CD14-positive monocyte (primary cell): Measurements from ENCODE around the gene OPN1SW. TPM values are rescaled to one million over a fixed set of nuclear protein-coding genes. Genes with fewer than 3 reads are reported as not detected.

Experiments
- DNase-seq, 3 donors: peaks; one replicate each; pipeline ENCODE4 v3.0.0-alpha.2; 2011 to 2022
- H2AFZ ChIP-seq: 2 replicates; pipeline ENCODE4 v1.6.0; 2012; ENCODE audit warnings: mild to moderate bottlenecking, low read depth, low read length, inconsistent platforms; ENCODE audit not compliant: insufficient read depth, poor library complexity, severe bottlenecking
- H3K27ac ChIP-seq, 2 donors: 1 replicate in 1 of 2; 2 replicates in 1 of 2; pipeline ENCODE4 v1.5.1; 2012 to 2013; ENCODE audit warnings: low read length in 2 of 2, control low read depth in 1 of 2, inconsistent platforms in 1 of 2, low read depth in 1 of 2, mild to moderate bottlenecking in 1 of 2
- H3K27me3 ChIP-seq, 2 donors: one replicate each; pipeline versions ENCODE4 v1.6.0 to v1.6.1; 2011 to 2013; ENCODE audit warnings: low read length in 2 of 2; ENCODE audit not compliant: control insufficient read depth in 2 of 2, insufficient read depth in 2 of 2
- H3K36me3 ChIP-seq, 2 donors: replicated peaks in 1 of 2; 1 replicate in 1 of 2; 2 replicates in 1 of 2; pipeline versions ENCODE4 v1.5.1 to v1.6.1; 2012 to 2013; ENCODE audit warnings: low read length in 2 of 2, control low read depth in 1 of 2, inconsistent platforms in 1 of 2, mild to moderate bottlenecking in 1 of 2; ENCODE audit not compliant: insufficient read depth in 2 of 2, control insufficient read depth in 1 of 2
- H3K4me1 ChIP-seq, 2 donors: 1 replicate in 1 of 2; 2 replicates in 1 of 2; pipeline versions ENCODE4 v1.5.1 to v1.6.1; 2012 to 2013; ENCODE audit warnings: low read length in 2 of 2, control low read depth in 1 of 2, inconsistent platforms in 1 of 2, mild to moderate bottlenecking in 1 of 2, moderate library complexity in 1 of 2; ENCODE audit not compliant: insufficient read depth in 2 of 2, control insufficient read depth in 1 of 2
- H3K4me2 ChIP-seq: replicated peaks from 2 replicates; pipeline ENCODE3; 2012; ENCODE audit warnings: low read length, moderate library complexity, mild to moderate bottlenecking; ENCODE audit not compliant: poor library complexity, severe bottlenecking; ENCODE audit errors: extremely low read depth
- H3K4me3 ChIP-seq, 3 experiments: fragments of 200-600 bp in 1 of 3; sonication (generic) in 1 of 3; replicated peaks in 1 of 3; 1 replicate in 2 of 3; 2 replicates in 1 of 3; pipeline ENCODE4 v1.5.1; 2011 to 2013; ENCODE audit warnings: low read length in 3 of 3, mild to moderate bottlenecking in 3 of 3, control low read depth in 2 of 3, low read depth in 2 of 3, inconsistent platforms in 1 of 3, moderate library complexity in 1 of 3
- H3K79me2 ChIP-seq: 2 replicates; pipeline ENCODE4 v1.6.0; 2012; ENCODE audit warnings: mild to moderate bottlenecking, control low read depth, inconsistent platforms, low read length, moderate library complexity; ENCODE audit not compliant: insufficient read depth
- H3K9ac ChIP-seq: 2 replicates; pipeline ENCODE4 v1.6.0; 2017; ENCODE audit warnings: low read length, mild to moderate bottlenecking; ENCODE audit not compliant: insufficient read depth, poor library complexity, severe bottlenecking
- H3K9me3 ChIP-seq, 2 donors: replicated peaks in 1 of 2; 1 replicate in 1 of 2; 2 replicates in 1 of 2; pipeline versions ENCODE4 v1.5.1 to v1.6.1; 2012 to 2013; ENCODE audit warnings: low read length in 2 of 2, control low read depth in 1 of 2; ENCODE audit not compliant: control insufficient read depth in 1 of 2, insufficient read depth in 1 of 2
- H4K20me1 ChIP-seq: 2 replicates; pipeline ENCODE4 v1.6.0; 2012; ENCODE audit warnings: mild to moderate bottlenecking, low read length, control low read depth, moderate library complexity; ENCODE audit not compliant: insufficient read depth
- H3K27ac Mint-ChIP-seq, 7 donors: one replicate each; pipeline ENCODE4 v1.8.0; 2020; ENCODE audit warnings: mild to moderate bottlenecking in 7 of 7, mixed read lengths in 7 of 7, moderate library complexity in 6 of 7, inconsistent platforms in 2 of 7
- H3K27me3 Mint-ChIP-seq, 3 donors: one replicate each; pipeline ENCODE4 v1.8.0; 2021 to 2022; ENCODE audit warnings: low read depth in 3 of 3, mild to moderate bottlenecking in 3 of 3, mixed read lengths in 3 of 3, moderate library complexity in 3 of 3, inconsistent platforms in 1 of 3
- H3K36me3 Mint-ChIP-seq, 2 donors: one replicate each; pipeline ENCODE4 v1.8.0; 2020; ENCODE audit warnings: mixed read lengths in 2 of 2, inconsistent platforms in 1 of 2, mild to moderate bottlenecking in 1 of 2
- H3K4me1 Mint-ChIP-seq: one replicate; pipeline ENCODE4 v1.8.0; 2020; ENCODE audit warnings: mild to moderate bottlenecking, mixed read lengths
- H3K4me3 Mint-ChIP-seq, 2 donors: one replicate each; pipeline ENCODE4 v1.8.0; 2020; ENCODE audit warnings: mild to moderate bottlenecking in 2 of 2, mixed read lengths in 2 of 2, moderate library complexity in 1 of 2
- H3K9me3 Mint-ChIP-seq, 7 donors: one replicate each; pipeline ENCODE4 v1.8.0; 2020 to 2022; ENCODE audit warnings: mixed read lengths in 7 of 7, mild to moderate bottlenecking in 6 of 7, moderate library complexity in 6 of 7, inconsistent platforms in 2 of 7
- CTCF ChIP-seq: fragments of 200-600 bp; IDR thresholded peaks from one replicate; pipeline ENCODE4 v1.8.0; 2022; ENCODE audit warnings: antibody characterized with exemption, mild to moderate bottlenecking
- WGBS: methylation state at CpG from one replicate; pipeline ENCODE4 v1.1.5; 2013; ENCODE audit warnings: missing lambda C conversion rate; ENCODE audit not compliant: insufficient coverage; 5-methylcytosine and 5-hydroxymethylcytosine counted together
- intact Hi-C, 2 donors: fragments of 100-400 bp; cut with micrococcal nuclease; formaldehyde crosslinking; loops; one replicate each; pipeline versions ENCODE4 v1.15.0 to v1.15.1; 2023
- polyA plus RNA-seq, 3 donors: library from polyadenylated mRNA; depleted of rRNA in 1 of 3; unstranded in 2 of 3; stranded (reverse) in 1 of 3; fragments of 300-500 nt in 2 of 3; fragments of >200 nt in 1 of 3; fragmentation: Illumina TruSeq in 2 of 3; gene quantifications; 1 replicate in 2 of 3; 2 replicates in 1 of 3; pipeline ENCODE4 v1.2.3, GENCODE V29; 2012 to 2021

OPN1SW gene
- polyA plus RNA-seq, 3 donors, result not detected

- H3K27ac Mint-ChIP-seq, result no peak overlapping the region
- Histone ChIP-seq H3K9me3 (no peaks in the 10 kb centered on the region), H3K27me3 (no peaks in the 10 kb centered on the region), H3K4me2 (no peak overlapping the region), H4K20me1 (no peaks in the 10 kb centered on the region), H3K4me1 (no peaks in the 10 kb centered on the region), H3K4me3 (no peak overlapping the region), H2AFZ (no peak overlapping the region), H3K27ac (no peak overlapping the region), H3K79me2 (no peaks in the 10 kb centered on the region), H3K36me3 (peaks cover 63 to 93% of the 10 kb centered on the region in 2 donors), H3K9ac (no peak overlapping the region)
- TF ChIP-seq CTCF, result no peak
- H3K4me1 Mint-ChIP-seq, result no peaks in the 10 kb centered on the region
- WGBS, result 100% methylated on average over 4 of the region's 6 CpGs
- no peak overlapping the region for H3K4me3 Mint-ChIP-seq
- DNase-seq, result no peak
- H3K9me3 Mint-ChIP-seq, result no peaks in the 10 kb centered on the region
- H3K36me3 Mint-ChIP-seq, result peaks cover 76 to 89% of the 10 kb centered on the region in 2 donors
- no peaks in the 10 kb centered on the region for H3K27me3 Mint-ChIP-seq
- intact Hi-C loops, result no loop called here
Measured at GRCh38 chr7:128767475-128768110, 8.0 kb downstream of the OPN1SW start.

- WGBS, result no CpG with 5 or more reads among the region's 3 CpGs
- Histone ChIP-seq H3K4me2 (no peak overlapping the region), H4K20me1 (no peaks in the 10 kb centered on the region), H3K9ac (no peak overlapping the region), H2AFZ (no peak overlapping the region), H3K79me2 (no peaks in the 10 kb centered on the region), H3K9me3 (no peaks in the 10 kb centered on the region), H3K36me3 (peaks cover 68 to 93% of the 10 kb centered on the region in 2 donors), H3K27me3 (no peaks in the 10 kb centered on the region), H3K27ac (no peak overlapping the region), H3K4me3 (no peak overlapping the region), H3K4me1 (no peaks in the 10 kb centered on the region)
- no peaks in the 10 kb centered on the region for H3K9me3 Mint-ChIP-seq
- H3K4me1 Mint-ChIP-seq, result no peaks in the 10 kb centered on the region
- TF ChIP-seq CTCF, result no peak
- intact Hi-C loops, result no loop called here
- DNase-seq, result no peak
- no peak overlapping the region for H3K4me3 Mint-ChIP-seq
- no peaks in the 10 kb centered on the region for H3K27me3 Mint-ChIP-seq
- H3K27ac Mint-ChIP-seq, result no peak overlapping the region
- peaks cover 65 to 87% of the 10 kb centered on the region in 2 donors for H3K36me3 Mint-ChIP-seq
Measured at GRCh38 chr7:128763541-128763940, 12.1 kb downstream of the OPN1SW start.
